Ovary (tissue), 3 donors: ENCODE results near the gene TC2N.

Source experiments
- CTCF ChIP-seq, 3 donors: fragments of 450-650 bp in 2 of 3; fragments of 200-600 bp in 1 of 3; IDR thresholded peaks; one replicate each; pipeline versions ENCODE4 v1.5.1 to v1.8.0; 2016 to 2022; ENCODE audit warnings: antibody characterized with exemption in 3 of 3, mild to moderate bottlenecking in 1 of 3
- EP300 ChIP-seq: sonication (generic); formaldehyde crosslinking; IDR thresholded peaks from one replicate; pipeline ENCODE4 v1.6.1; 2017; ENCODE audit warnings: antibody characterized with exemption
- POLR2A ChIP-seq: fragments of 450-650 bp; IDR thresholded peaks from one replicate; pipeline ENCODE4 v1.6.1; 2017; ENCODE audit warnings: antibody characterized with exemption, mild to moderate bottlenecking, moderate library complexity
- donor health status: DM: no; HTN: no; CAD: no.

DNA sequence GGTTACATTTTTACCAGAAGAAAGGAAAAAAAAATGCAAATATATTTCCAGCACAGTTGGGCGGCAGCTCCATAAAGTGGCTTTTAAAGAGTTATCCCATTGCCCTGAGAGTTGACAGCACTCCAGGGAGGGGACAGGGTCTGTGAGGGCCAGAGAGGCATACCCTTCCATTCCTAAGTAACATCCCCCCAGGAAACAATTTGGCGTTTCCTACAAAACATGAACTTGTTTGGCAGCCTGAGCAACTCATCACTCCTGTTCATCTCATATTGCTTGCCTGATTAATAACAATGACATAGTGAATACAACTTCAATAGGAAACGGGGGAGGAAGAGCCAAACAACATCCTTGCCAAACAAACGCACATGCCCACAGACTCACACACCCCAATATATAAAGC is 23.3 kb downstream of the TC2N start:
- TF ChIP-seq CTCF (IDR thresholded peaks at IDR 0.05) (no peak), POLR2A (no peak), EP300 (no peak)
